NCI-H2227 (cell line): Measurements from ENCODE around the gene PRRC2C.

Experiments
- DNase-seq: peaks from one replicate; lab custom pipeline; 2025; ENCODE audit not compliant: unreplicated experiment; lab: John Stamatoyannopoulos, UW

The PRRC2C gene

DNA sequence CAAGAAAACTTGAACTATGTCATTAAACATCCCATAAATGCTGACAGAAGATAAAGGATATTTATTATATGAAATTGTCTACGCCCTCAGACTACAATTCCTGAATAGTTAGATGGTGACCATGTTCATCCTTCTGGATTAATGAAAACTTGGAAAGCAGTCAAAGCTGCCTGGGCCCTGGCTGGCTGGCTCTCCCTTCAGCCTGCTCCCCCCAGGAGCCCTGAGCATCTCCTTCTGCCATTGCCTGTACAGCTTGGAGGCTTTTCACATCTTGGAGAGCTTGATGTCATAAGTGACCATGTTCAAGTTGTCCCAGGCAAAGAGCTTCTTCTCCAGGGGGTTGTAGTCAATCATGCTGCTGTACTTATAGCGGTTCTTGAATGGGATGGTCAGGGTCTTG, 150.3 kb downstream of the PRRC2C start:
- no peak for DNase-seq

DNA sequence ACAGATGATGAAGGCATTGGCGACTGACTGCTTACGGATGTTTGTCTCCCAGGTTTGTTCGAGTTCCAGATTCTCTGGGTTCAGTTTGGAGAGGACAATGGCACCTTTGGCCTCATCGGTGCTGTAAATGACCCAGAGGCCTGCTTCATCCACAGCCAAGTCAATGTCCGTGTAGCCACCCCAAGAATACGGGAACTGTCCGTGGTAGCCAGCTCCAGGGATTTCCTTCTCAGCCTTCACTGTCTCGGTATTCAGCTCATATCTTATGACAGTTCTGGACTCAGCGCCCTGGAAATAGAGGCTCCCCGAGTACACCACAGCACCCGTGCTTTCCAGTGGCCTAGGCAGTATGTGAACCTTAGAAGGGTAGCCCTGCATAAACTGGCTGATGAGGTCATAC, 150.8 kb downstream of the PRRC2C start:
- no peak for DNase-seq

DNA sequence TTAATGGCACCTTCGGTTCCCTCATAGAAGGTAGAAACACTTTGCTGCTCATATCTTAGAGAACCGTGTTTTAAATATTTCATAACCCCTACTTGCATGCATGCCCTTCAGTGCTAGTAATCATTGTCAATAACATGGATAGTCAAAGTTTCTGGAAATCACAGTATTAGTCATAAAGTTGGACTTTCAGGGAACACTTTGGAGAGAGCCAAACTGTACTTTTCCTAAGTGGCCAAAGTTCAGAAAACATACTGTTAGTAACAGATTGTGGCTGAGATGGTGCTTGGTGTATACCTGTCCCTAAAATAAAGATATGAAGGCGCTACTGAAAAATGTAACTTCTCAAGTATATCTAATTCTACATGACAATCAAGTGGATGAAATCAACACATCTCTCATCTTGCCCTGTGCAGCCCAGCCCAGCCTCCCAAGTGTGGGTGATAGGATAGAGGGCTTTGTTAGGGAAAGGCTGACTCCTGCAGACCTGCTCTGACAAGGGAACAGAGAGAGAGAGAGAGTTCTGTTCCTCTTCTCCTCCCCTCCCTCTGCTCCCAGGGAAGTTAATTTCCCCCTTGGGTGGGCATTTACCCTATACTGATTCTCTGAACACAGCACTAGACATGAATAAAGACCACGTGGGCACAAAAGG, 152.7 kb downstream of the PRRC2C start:
- DNase-seq: no peak

DNA sequence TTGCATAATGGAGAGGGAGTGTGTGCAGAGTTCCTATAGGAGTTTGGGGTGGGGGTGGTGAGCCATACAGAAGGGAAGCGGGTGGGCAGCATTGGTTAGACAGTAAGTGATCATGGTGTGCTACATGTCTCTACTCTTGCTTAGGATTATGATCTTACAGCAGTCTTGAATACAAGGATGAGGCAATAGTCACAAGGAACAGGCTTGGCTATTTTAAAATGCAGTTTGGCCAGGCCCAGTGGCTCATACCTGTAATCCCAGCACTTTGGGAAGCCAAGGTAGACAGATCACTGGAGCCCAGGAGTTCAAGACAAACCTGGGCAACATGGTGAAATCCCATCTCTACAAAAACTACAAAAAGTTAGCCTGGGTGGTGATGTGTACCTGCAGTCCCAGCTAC, 154.9 kb downstream of the PRRC2C start:
- DNase-seq: no peak

DNA sequence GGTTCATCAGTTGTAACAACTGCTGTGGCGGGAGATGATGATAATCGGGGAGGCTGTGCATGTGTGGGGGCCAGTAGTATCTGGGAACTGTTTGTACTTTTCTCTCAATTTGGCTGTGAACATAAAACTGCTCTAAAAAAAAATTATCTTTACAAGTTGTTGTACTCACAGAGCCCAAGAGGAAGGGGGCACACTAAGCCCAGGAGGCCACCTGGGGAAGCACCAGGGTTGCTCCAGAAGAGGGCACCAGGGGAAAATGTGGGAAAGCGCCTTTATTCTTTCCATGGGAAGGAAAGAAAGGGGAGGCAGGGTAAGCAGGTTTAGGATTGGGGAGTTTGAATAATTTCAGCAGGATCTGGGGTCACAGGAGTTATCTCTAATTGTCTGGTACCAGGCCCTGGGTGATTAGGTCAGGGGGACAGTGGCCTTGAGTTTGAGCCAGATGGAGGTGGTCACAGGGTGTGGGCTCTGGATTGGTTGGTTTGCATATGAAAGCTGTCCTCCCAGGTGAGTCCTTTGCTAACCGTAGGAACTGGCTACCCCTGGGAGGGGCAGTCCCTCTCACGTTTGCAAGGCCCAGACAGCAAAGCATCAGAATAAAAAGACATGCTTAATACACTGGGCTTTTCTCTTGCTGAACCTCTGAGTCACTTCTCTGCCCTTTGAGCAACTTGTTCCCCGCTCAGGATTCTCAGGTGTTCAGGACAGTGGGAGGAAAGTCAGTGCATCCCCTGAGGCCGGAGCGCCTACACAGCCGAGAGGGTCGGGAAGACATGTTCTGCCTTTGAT, 155.9 kb downstream of the PRRC2C start:
- DNase-seq: no peak

DNA sequence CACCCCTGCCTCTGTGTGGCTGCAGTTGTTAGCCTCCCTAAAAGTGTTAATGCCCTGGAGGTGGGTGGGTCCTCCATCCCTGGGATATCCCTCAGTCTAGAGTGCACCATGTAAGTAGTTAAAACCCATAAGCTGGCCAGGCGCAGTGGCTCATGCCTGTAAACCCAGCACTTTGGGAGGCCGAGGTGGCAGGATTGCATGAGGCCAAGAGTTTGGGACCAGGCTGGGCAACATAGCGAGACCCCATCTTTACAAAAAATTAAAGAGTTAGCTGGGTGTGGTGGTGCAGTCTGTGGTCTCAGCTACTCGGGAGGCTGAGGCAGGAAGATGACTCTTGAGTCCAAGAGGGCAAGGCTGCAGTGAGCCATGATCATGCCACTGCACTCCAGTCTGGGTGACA, 156.9 kb downstream of the PRRC2C start:
- no peak for DNase-seq
